H9 (cell line): Measurements from ENCODE around the gene PTGER3. TPM values are rescaled to one million over a fixed set of nuclear protein-coding genes. Genes with fewer than 3 reads are reported as not detected.

ENCODE experiments used
- DNase-seq: peaks from one replicate; pipeline ENCODE4 v3.0.0-alpha.2; 2017
- H2AFZ ChIP-seq: one replicate; pipeline ENCODE4 v1.6.1; 2013; ENCODE audit warnings: mild to moderate bottlenecking, low read length, control low read depth, moderate library complexity
- H2AK5ac ChIP-seq: 2 replicates; pipeline ENCODE4 v1.6.1; 2013; ENCODE audit warnings: low read length, control low read depth, mixed read lengths; ENCODE audit not compliant: insufficient read length
- H2BK120ac ChIP-seq: one replicate; pipeline ENCODE4 v1.6.1; 2013; ENCODE audit warnings: low read depth, mild to moderate bottlenecking, low read length, control low read depth, inconsistent platforms; ENCODE audit not compliant: poor library complexity, severe bottlenecking
- H2BK12ac ChIP-seq: 2 replicates; pipeline ENCODE4 v1.6.1; 2013; ENCODE audit warnings: low read length, control low read depth, mixed read lengths, low read depth; ENCODE audit not compliant: insufficient read length
- H2BK15ac ChIP-seq: 2 replicates; pipeline ENCODE4 v1.6.1; 2013; ENCODE audit warnings: low read depth, low read length, control low read depth
- H2BK20ac ChIP-seq: one replicate; pipeline ENCODE4 v1.6.1; 2013; ENCODE audit warnings: low read depth, mild to moderate bottlenecking, low read length, control low read depth, inconsistent platforms; ENCODE audit not compliant: poor library complexity, severe bottlenecking
- H2BK5ac ChIP-seq: 2 replicates; pipeline ENCODE4 v1.6.1; 2013; ENCODE audit warnings: low read length, control low read depth, mixed read lengths; ENCODE audit not compliant: insufficient read length
- H3K14ac ChIP-seq: 2 replicates; pipeline ENCODE4 v1.6.1; 2013; ENCODE audit warnings: low read length, control low read depth; ENCODE audit not compliant: insufficient read depth
- H3K18ac ChIP-seq: 2 replicates; pipeline ENCODE4 v1.6.1; 2013; ENCODE audit warnings: low read depth, mild to moderate bottlenecking, mixed read lengths, low read length, control low read depth; ENCODE audit not compliant: insufficient read length
- H3K23ac ChIP-seq: 2 replicates; pipeline ENCODE4 v1.6.1; 2013; ENCODE audit warnings: low read length, control low read depth, mixed read lengths, low read depth; ENCODE audit not compliant: insufficient read length
- H3K23me2 ChIP-seq: 2 replicates; pipeline ENCODE4 v1.6.1; 2013; ENCODE audit warnings: low read depth, mild to moderate bottlenecking, mixed read lengths, low read length, control low read depth; ENCODE audit not compliant: insufficient read length, poor library complexity, severe bottlenecking
- H3K27ac ChIP-seq: 2 replicates; pipeline ENCODE4 v1.5.1; 2013; ENCODE audit warnings: low read length, control low read depth, mixed read lengths, low read depth; ENCODE audit not compliant: insufficient read length
- H3K27me3 ChIP-seq: 2 replicates; pipeline ENCODE4 v1.6.1; 2013; ENCODE audit warnings: low read length, control low read depth, inconsistent platforms; ENCODE audit not compliant: insufficient read depth
- H3K4ac ChIP-seq: 2 replicates; pipeline ENCODE4 v1.6.1; 2013; ENCODE audit warnings: low read depth, mild to moderate bottlenecking, control low read depth, inconsistent platforms, low read length, moderate library complexity
- H3K4me1 ChIP-seq: 2 replicates; pipeline ENCODE4 v1.6.1; 2013; ENCODE audit warnings: low read length, control low read depth, inconsistent platforms; ENCODE audit not compliant: insufficient read depth
- H3K4me2 ChIP-seq: 2 replicates; pipeline ENCODE4 v1.6.1; 2013; ENCODE audit warnings: low read length, control low read depth, mixed read lengths; ENCODE audit not compliant: insufficient read length, insufficient read depth
- H3K56ac ChIP-seq: 2 replicates; pipeline ENCODE4 v1.6.1; 2013; ENCODE audit warnings: low read depth, mild to moderate bottlenecking, mixed read lengths, low read length, control low read depth; ENCODE audit not compliant: insufficient read length
- H3K79me1 ChIP-seq: 2 replicates; pipeline ENCODE4 v1.6.1; 2013; ENCODE audit warnings: low read depth, mild to moderate bottlenecking, moderate library complexity, low read length, control low read depth, inconsistent platforms; ENCODE audit not compliant: insufficient read depth, poor library complexity, severe bottlenecking
- H3K79me2 ChIP-seq: 2 replicates; pipeline ENCODE4 v1.6.1; 2013; ENCODE audit warnings: low read length, control low read depth, inconsistent platforms; ENCODE audit not compliant: insufficient read depth
- H3K9ac ChIP-seq: 2 replicates; pipeline ENCODE4 v1.6.1; 2013; ENCODE audit warnings: low read length, control low read depth, mixed read lengths; ENCODE audit not compliant: insufficient read length; ENCODE audit errors: extremely low read depth
- H3K9me3 ChIP-seq: one replicate; pipeline ENCODE4 v1.6.1; 2013; ENCODE audit warnings: low read depth, low read length, inconsistent platforms; ENCODE audit not compliant: control insufficient read depth
- H3T11ph ChIP-seq: one replicate; pipeline ENCODE4 v1.6.1; 2013; ENCODE audit warnings: mild to moderate bottlenecking, low read length, control low read depth, inconsistent platforms
- H4K20me1 ChIP-seq: one replicate; pipeline ENCODE4 v1.6.1; 2013; ENCODE audit not compliant: control insufficient read depth, insufficient read length, insufficient read depth
- H4K5ac ChIP-seq: 2 replicates; pipeline ENCODE4 v1.6.1; 2013; ENCODE audit warnings: low read depth, mild to moderate bottlenecking, mixed read lengths, low read length, control low read depth; ENCODE audit not compliant: insufficient read length
- H4K8ac ChIP-seq: replicated peaks from 2 replicates; pipeline ENCODE4 v1.6.1; 2013; ENCODE audit warnings: low read length, control low read depth, mixed read lengths, low read depth; ENCODE audit not compliant: insufficient read length
- H4K91ac ChIP-seq: 2 replicates; pipeline ENCODE4 v1.6.1; 2013; ENCODE audit warnings: low read depth, mild to moderate bottlenecking, moderate library complexity, mixed read lengths, low read length, control low read depth; ENCODE audit not compliant: insufficient read length
- H3K27ac Mint-ChIP-seq, 3 experiments: 2 replicates in 2 of 3; 3 replicates in 1 of 3; pipeline ENCODE4 v1.8.0; 2020 to 2021; ENCODE audit warnings: mixed read lengths in 3 of 3, mild to moderate bottlenecking in 1 of 3, moderate library complexity in 1 of 3
- H3K27me3 Mint-ChIP-seq: 2 replicates; pipeline ENCODE4 v1.8.0; 2021; ENCODE audit warnings: low read depth, mild to moderate bottlenecking, moderate library complexity, mixed read lengths
- H3K36me3 Mint-ChIP-seq, 3 experiments: 2 replicates in 2 of 3; 3 replicates in 1 of 3; pipeline ENCODE4 v1.8.0; 2020 to 2021; ENCODE audit warnings: low read depth in 3 of 3, mixed read lengths in 3 of 3; ENCODE audit not compliant: insufficient read depth in 1 of 3
- H3K4me1 Mint-ChIP-seq, 2 experiments: 2 replicates each; pipeline ENCODE4 v1.8.0; 2020; ENCODE audit warnings: mixed read lengths in 2 of 2
- H3K4me3 Mint-ChIP-seq, 2 experiments: 2 replicates in 1 of 2; 3 replicates in 1 of 2; pipeline ENCODE4 v1.8.0; 2020 to 2021; ENCODE audit warnings: mild to moderate bottlenecking in 2 of 2, mixed read lengths in 2 of 2, moderate library complexity in 1 of 2
- H3K9me3 Mint-ChIP-seq, 2 experiments: 2 replicates in 1 of 2; 3 replicates in 1 of 2; pipeline ENCODE4 v1.8.0; 2020; ENCODE audit warnings: mild to moderate bottlenecking in 2 of 2, mixed read lengths in 2 of 2, moderate library complexity in 1 of 2
- CTCF ChIP-seq: fragments of 200-600 bp; sonication (generic); conservative IDR thresholded peaks from 3 replicates; pipeline ENCODE4 v1.8.0; 2021; ENCODE audit warnings: antibody characterized with exemption, mild to moderate bottlenecking
- WGBS: extraction: QIAGEN DNeasy Blood & Tissue Kit; methylation state at CpG from one replicate; pipeline ENCODE4 v1.1.7; 2013; ENCODE audit warnings: missing lambda C conversion rate, low lambda C conversion rate, mixed read lengths; ENCODE audit not compliant: insufficient read length; ENCODE audit errors: extremely low coverage; 5-methylcytosine and 5-hydroxymethylcytosine counted together
- total RNA-seq: library from RNA; stranded (reverse); gene quantifications from 2 replicates; pipeline ENCODE4 v1.2.1, GENCODE V29; 2021

The PTGER3 gene
- total RNA-seq, 1 experiment from 2014 or later = 0.26 TPM

- Histone ChIP-seq H3K56ac (no peak overlapping the region), H3K27ac (no peak overlapping the region), H4K20me1 (no peaks in the 10 kb centered on the region), H2AK5ac (no peak overlapping the region), H3K27me3 (no peaks in the 10 kb centered on the region), H3K9me3 (no peaks in the 10 kb centered on the region), H3K23me2 (no peaks in the 10 kb centered on the region), H4K5ac (no peak overlapping the region), H4K8ac (no peak overlapping the region), H2BK120ac (no peak overlapping the region), H2BK15ac (no peak overlapping the region), H3K18ac (no peak overlapping the region), H3K79me2 (no peaks in the 10 kb centered on the region), H3K4me1 (no peaks in the 10 kb centered on the region), H4K91ac (no peak overlapping the region), H2BK20ac (no peak overlapping the region), H3K23ac (no peak overlapping the region), H2BK5ac (no peak overlapping the region), H3K4me2 (no peak overlapping the region), H2AFZ (no peak overlapping the region), H3K9ac (no peak overlapping the region), H3T11ph (no peak overlapping the region), H2BK12ac (no peak overlapping the region), H3K79me1 (no peaks in the 10 kb centered on the region), H3K14ac (no peak overlapping the region), H3K4ac (no peak overlapping the region)
- no peaks in the 10 kb centered on the region for H3K27me3 Mint-ChIP-seq
- no peaks in the 10 kb centered on the region for H3K9me3 Mint-ChIP-seq
- H3K36me3 Mint-ChIP-seq = no peaks in the 10 kb centered on the region; a peak in 1 of 7 replicates
- no peaks in the 10 kb centered on the region for H3K4me1 Mint-ChIP-seq
- TF ChIP-seq CTCF = peak; percentile 32; the same call in 1 of the 3 replicates
- no peak overlapping the region for H3K27ac Mint-ChIP-seq
- no CpG with 5 or more reads among the region's 6 CpGs for WGBS
- no peak overlapping the region for H3K4me3 Mint-ChIP-seq
- DNase-seq = peak; percentile 34
Observed at GRCh38 chr1:70963374-70963773, 84.2 kb downstream of the PTGER3 start.
